Transverse colon (tissue), 3 donors: ENCODE data around the gene TNRC6B.

Experiments
- CTCF ChIP-seq, 5 experiments: fragments of 200-600 bp in 3 of 5; fragments of 450-650 bp in 2 of 5; sonication (generic) in 3 of 5; IDR thresholded peaks; 1 replicate in 2 of 5; 2 replicates in 3 of 5; pipeline ENCODE4 v1.5.1; 2016 to 2017; ENCODE audit warnings: antibody characterized with exemption in 5 of 5, inconsistent platforms in 3 of 5, mild to moderate bottlenecking in 2 of 5, moderate library complexity in 1 of 5
- EP300 ChIP-seq: sonication (generic); formaldehyde crosslinking; IDR thresholded peaks from one replicate; pipeline ENCODE4 v1.6.1; 2017; ENCODE audit warnings: antibody characterized with exemption, low read depth
- POLR2A ChIP-seq: fragments of 450-650 bp; IDR thresholded peaks from one replicate; pipeline ENCODE4 v1.6.1; 2016; ENCODE audit warnings: antibody characterized with exemption, mild to moderate bottlenecking, moderate library complexity

DNA sequence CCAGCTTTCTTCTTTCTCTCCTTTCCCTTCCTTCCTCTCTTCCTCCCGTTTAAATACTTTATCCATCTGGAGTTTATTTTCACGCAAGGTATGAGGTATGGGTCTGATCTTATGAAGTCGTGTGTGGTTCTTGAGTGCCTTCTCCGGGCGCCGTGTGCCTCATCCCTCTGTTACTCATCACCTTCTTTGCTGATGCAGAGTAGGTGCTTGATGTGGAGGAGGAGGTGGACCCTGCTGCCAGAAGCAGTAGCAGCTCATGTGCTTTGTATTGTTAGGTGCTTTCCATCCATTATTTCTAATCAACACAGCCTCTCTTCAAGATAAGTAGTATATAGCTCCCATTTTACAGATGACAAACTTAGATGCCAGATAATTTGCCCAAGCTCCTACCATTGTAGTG, 47.0 kb downstream of the TNRC6B start:
- no peak for TF ChIP-seq CTCF (IDR thresholded peaks at IDR 0.05)
- no peak for TF ChIP-seq POLR2A
- no peak for TF ChIP-seq EP300
